Skeletal muscle cell (primary cell): ENCODE data around the gene NRP2.
A peak's percentile ranks its signal among the peaks of the same experiment; 100 is the strongest.

Source experiments
- DNase-seq: peaks from one replicate; pipeline ENCODE4 v3.0.0-alpha.2; 2010; ENCODE audit warnings: low read depth
- H3K4me3 ChIP-seq: 2 replicates; pipeline ENCODE4 v1.5.1; 2011; ENCODE audit warnings: low read depth, mild to moderate bottlenecking, control low read depth, low read length, moderate library complexity

The NRP2 gene

DNA sequence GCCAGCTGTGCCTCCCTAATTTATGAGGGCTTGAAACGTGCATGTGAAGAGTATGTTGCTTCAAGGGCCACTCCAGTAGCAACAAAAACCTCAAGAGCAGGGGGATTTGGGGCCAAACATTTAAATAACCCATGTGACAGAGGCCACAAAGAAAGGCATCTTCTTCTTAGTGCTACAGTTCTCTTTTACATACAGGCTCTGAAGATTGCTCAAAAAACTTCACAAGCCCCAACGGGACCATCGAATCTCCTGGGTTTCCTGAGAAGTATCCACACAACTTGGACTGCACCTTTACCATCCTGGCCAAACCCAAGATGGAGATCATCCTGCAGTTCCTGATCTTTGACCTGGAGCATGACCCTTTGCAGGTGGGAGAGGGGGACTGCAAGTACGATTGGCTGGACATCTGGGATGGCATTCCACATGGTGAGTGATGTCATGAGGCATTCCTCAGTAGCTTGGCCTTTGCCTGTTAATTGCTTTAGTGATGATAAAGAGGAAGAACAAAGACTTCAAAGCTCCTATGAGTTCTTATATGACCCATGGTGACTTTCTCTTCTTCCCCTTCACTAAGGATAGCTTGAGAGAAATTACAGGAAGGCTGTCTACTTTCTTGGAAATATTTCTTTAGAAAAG lies 40.1 kb downstream of the NRP2 start:
- DNase-seq = no peak
- no peak overlapping the region for H3K4me3 ChIP-seq

DNA sequence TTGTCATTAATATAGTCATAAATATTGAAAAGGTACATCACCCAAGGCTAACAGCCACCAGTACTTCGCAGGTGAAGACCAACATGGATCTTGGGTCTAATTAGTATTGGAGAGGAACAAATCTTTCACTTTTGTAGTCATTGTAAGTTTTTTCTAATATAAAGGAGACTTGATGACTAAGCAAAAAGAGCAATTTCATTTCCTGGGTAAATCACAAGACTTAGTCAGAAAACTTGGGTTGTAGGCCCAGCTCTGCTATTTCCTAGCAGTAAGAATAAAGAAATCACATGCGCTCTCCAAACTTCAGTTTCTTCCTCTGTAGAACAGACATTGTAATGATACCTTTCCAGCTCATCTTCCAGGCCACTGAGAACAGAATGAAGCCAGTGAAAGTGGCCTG lies 40.9 kb downstream of the NRP2 start:
- H3K4me3 ChIP-seq = no peak overlapping the region

DNA sequence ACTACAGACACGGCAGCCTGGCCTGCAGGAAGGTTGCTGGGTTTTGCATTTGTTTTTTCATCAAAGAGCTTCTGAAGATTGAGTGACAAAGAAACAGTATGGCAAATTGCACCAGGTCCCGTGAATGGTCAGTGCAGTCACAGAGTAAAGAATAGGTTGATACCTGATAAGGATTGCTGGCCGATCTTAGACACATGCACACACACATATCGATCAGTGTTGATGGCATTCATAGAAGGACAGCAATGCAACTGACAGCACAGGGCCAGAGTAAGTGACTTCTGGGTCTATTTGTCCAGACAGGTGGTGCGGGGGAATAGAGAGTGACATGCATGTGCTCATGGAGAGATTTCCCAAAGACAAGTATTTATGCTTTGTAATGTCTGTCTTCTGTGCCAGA lies 42.8 kb downstream of the NRP2 start:
- no peak for DNase-seq
- H3K4me3 ChIP-seq = no peak overlapping the region

More for the DNA sequence above, 40.9 kb downstream of the NRP2 start:
- no peak for DNase-seq

DNA sequence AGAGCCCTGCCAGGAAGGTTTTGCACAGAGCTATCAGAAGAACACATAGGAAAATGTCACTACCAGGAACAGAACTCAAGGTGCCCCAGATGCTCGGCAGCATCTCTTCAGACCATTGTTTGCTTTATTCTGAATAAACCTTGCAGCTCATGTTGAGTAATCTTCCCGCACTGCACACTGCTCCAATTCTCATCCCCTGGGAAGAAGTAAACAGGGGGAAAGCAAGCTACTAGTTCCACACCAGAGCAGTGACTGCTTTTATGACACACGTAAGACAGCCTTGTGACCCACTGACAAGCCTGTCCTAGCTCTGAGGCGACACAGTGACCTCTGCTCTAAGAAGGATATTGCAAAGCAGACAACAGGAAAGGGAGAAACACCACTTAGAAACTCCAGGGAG lies 44.2 kb downstream of the NRP2 start:
- no peak overlapping the region for H3K4me3 ChIP-seq
- no peak for DNase-seq

DNA sequence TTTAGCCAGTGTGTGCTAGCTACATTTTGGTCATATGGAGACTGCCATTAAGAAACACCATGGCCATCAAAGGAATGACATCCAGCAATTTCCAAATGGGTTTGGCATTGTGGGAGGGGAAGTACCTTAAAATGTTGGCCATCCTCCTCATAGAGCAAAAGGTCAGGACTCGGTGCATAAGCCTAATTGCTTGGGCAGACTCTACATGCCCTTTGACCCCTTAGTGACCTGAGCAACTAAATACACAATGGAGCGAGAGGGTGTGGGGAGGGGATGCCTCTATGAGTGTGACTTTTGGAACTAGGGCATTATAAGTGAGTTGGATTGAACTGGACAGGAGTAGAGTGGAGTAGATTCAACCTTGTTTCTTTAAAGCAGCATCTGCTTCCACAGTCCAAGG lies 44.9 kb downstream of the NRP2 start:
- no peak overlapping the region for H3K4me3 ChIP-seq
- DNase-seq = no peak

DNA sequence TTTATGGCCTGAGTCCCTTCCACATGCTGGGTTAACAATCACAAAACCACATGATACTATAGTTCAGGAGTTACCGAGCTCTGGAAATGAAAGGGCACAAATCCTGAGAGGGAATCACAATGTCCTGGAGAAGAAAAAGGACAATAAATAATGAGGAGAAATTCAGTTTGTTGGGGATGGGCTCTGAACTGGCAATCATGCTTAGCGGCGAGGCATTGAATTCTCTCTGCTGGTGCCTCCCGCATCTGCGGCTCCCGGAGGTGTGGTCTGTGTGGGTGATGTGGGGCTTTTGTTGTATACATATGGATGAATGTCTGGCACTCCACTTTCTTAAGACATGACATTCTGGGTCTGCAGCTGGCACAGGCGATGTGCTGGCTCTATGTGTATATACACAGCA lies 46.1 kb downstream of the NRP2 start:
- H3K4me3 ChIP-seq = no peak overlapping the region
- no peak for DNase-seq

DNA sequence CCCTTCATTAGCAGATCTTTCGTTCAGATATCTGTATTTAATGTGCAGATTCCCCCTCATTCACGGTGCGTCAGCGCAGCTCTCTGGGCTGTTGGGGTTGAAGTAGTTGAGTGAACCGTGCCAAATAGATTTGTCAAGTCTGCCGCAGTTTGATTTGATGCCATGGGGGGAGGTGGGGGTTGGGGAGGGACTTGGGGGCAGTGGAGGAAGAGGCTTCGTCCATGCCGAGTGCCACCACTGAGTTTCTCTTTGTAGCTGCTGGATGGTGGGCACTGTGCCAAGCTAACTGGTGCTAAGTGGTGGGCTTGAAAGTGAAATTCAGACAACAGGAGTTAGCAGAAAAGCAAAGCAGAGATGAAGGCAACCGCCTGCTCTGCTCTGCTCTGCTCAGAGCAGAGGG lies 47.9 kb downstream of the NRP2 start:
- no peak overlapping the region for H3K4me3 ChIP-seq
- DNase-seq = no peak

DNA sequence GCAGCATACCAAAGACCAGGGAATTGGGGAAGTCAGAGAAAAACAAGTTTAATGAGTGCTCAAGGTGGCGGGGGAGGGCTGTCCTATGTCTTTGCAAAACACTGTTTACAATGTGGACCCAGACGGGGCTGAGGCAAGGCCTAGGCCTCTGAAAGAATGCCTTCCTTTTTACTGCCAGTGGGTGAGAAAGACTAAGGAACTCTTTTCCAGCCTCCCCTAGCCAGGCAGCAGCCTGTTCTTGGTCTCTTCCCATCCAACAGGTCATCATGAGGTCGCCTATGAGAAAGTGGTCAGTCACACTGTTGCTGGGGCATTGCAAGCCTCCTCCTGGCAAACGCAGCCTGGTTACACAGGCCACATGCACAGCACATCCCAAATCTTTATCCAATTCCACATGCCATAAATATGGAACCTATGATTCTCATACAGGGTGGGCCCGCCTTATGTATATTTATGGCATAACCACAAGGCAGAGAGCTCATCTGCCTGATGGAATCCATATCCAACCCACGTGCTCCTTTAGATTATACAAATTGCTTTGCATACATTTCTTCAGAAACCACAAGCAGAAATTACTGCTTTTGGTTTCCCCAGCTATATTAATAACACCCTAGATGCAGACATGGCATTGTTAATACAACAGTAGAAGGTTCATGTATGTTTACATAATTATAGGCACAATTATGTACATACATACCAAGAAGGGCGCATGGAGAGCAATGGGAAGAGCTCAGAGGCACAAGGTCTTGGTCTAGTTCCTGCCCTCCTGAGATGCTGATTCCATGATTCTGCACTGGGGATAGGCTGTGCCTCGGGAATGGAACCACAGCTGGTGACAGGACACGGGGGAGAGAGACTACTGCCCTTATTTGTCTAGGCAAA lies 48.6 kb downstream of the NRP2 start:
- no peak overlapping the region for H3K4me3 ChIP-seq
- peak; percentile 45 for DNase-seq

DNA sequence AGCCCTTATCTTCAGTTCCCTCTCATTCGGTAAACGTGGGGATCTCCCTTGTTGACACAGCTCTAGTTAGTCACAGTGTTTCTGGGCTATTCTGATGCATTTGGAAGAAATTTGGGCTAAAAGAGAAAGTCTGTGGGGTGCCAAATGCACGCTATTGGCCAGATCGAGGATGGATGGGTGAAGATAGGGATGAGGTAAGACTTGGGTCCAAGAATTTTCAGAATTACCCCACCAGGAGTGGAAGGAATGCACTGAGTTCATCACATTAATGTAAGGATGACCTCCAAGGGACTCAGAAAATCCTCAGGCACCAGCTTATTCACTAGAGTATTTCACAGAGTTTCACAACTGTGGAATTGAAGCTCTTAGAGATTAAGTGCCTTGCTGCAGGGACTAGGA lies 49.3 kb downstream of the NRP2 start:
- no peak overlapping the region for H3K4me3 ChIP-seq
- DNase-seq = peak; percentile 95

DNA sequence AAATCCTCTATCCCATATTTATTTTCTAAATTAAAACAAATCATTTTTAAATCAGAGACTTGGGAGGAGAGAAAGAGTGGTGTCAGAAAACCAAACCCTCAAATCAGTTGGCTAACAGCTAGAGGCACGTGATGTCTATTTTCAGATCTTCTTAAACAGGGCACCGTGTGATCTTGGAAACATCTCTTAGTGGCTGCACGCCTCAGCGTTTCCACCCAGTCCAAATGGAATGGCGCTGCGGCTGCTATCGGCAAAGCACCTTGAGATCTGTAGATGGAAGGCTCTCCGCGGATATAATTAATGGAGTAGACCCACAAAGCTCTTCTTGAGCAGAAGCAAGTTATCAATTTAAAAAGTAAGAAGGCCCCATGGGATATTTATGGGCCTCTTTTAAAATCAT lies 50.0 kb downstream of the NRP2 start:
- no peak overlapping the region for H3K4me3 ChIP-seq
- DNase-seq = no peak

DNA sequence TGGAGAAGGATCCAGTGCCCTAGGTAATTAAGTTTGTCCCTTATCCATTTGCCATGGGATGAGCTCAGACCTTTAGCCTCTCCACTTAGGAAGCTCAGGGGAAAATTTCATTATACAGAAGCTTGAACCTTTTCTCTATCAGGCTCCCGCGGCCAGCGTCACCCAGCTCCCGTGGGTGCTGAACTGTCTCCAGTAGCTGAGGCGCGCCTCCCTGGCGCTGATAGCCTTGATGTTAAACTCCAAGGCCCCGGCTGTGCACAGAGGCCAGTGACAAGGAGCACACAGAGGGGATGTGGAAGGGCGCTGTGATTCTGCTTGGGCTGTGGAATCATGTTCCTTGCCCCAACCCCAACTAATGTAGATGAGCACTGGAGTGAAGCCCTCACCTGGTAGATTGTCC lies 50.8 kb downstream of the NRP2 start:
- DNase-seq = no peak
- no peak overlapping the region for H3K4me3 ChIP-seq

DNA sequence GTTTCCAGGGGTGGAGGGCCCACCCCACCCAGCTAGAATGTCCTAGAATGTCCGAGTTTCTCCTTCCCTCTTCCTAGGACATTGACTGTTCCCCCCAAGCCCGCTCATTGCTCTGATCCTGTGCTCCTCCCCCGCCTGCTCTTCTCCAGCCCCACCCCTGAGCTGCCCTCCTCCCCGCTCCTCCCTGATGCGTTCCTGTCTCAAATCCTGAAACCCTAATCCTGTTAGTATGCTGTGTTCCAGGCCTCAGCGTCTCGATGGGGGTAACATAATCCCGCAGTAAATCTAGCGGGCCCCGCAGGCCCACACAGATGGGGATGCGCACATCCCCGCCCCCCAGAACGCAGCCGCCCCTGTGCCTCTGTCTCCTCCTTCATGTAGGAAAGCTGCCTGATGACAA lies 51.3 kb downstream of the NRP2 start:
- no peak for DNase-seq
- H3K4me3 ChIP-seq = no peak overlapping the region

DNA sequence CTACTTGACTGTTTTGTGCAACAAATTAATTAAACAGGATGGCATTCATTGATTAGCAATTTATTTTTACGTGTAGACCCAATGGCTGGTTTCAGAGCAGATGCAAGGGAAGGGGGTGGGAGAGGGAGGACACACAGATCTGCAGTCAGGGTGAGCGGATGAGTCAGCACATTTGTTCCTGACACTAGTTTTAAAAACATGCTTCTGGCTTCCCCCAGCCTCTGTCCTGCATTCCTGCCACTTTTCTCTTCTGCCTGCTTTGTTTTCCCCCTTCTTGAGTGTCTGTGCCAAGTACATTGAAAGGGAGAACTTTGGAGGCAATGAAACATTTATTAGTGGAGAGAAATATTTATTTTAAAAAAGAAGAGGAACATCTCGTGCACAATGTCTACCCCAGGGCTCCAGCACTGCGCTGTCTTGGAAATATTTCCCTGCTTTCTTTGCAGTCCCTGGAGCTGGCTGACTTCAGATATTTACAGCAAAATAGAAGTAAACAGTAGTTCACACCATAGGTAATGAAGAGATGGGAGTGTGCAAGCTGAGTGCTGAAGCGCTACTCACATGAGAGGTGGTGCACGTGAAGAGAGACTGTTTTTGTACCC lies 52.2 kb downstream of the NRP2 start:
- H3K4me3 ChIP-seq = no peak overlapping the region
- DNase-seq = peak; percentile 89

DNA sequence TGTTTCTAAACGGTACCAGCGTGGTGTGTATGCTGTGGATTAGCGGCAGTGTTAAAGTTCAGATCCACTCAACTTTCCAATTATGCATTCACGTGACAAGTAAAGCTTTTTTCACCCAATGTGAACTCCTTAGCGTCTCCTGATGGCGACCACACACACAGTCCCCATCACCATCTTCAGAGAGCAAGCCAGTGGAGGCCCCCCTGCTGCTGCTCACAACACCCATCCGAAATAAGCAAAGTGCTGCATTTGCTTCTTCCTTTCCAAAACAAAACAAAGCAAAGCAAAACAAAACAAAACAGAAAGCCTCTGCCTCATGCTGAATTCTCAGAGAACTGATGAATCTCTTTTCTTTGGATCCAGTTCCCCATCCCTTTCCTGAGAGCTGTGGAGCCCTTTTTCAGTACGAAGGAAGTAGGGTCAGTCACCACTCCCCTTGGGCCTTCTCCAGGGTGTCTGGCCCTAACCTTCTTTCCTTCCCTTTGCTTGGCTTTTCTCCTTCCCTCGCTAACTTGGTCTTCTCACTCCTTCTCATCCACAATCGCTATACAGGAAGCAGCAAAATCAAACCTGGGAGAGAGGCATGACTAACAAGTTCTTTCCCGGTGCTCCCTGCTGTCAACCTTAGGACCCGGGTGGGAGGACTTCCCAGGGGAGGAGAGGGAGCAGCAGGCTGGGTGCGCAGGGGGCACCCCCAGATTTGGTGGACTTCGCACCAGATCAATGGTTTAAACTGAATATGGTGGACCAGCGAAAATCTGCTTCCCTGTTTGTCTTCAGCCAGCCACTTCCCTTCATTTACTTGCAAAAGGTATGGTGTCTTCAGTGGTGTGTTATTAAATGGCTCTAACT lies 56.0 kb downstream of the NRP2 start:
- no peak overlapping the region for H3K4me3 ChIP-seq
- no peak for DNase-seq

DNA sequence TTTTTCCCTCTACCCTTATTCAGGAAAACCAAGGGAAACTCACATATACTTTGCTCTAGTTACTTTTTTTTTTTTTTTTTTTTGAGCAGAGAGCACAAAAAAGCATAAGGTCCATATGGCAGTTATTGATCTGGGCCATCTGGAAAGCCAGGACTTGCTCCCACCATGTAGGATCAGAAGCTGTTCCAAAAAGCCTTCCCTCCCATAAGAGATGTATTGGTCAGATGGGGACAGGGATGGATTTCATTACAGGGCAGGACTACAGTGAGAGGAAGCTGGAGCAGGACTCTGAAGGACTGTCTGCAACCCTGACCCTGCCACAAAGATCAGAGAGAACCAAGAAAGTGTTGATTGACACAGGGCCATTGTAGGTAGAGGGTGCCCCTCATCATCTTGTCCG lies 57.3 kb downstream of the NRP2 start:
- DNase-seq = no peak
- H3K4me3 ChIP-seq = no peak overlapping the region

DNA sequence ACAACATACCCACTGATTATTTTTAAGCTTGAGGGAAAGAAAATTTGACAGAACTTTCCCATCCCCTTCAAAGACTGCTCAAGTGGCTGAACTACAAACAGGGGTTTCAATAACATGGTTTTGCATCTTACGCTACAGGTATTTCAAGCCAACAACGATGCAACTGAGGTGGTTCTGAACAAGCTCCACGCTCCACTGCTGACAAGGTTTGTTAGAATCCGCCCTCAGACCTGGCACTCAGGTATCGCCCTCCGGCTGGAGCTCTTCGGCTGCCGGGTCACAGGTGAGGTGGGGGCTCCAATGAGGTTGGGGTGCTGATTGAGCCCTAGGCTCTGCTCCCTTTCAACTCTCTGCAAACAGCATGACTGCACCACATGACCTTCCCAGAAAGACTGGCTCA lies 58.1 kb downstream of the NRP2 start:
- no peak overlapping the region for H3K4me3 ChIP-seq
- DNase-seq = no peak

DNA sequence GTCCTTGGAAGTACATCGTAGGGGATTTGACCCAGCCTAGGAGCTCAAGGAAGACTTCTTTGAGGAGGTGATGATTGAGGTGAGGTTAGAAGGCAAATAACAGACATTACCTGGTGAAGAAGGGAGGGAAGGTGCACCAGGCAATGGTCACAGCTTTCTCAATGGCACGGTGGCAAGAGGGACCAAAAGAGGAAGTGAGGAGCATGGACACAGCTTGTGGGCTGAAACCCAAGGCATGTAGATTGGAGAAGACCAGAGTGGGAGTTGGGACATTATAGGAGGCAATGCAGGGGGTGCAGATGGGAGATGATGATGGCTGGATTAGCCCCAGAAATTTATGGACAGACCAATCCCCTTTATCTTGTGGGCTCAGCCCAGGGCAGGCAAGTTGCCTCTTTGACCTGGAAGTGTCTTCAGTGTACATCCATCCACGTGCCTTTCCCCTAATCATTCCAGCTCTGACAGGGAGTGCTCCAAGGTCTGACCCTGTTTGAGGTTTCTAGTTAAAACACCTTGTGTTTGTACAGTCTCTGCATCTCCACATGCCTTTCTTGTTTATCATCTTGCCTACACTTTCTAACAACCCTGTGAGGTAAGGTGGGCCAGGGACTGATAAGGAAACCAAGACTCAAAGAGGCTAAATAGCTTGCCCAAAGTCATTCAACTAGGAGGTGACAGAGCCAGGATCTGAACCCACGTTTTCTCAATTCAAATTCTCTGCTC lies 59.1 kb downstream of the NRP2 start:
- no peak overlapping the region for H3K4me3 ChIP-seq
- no peak for DNase-seq

DNA sequence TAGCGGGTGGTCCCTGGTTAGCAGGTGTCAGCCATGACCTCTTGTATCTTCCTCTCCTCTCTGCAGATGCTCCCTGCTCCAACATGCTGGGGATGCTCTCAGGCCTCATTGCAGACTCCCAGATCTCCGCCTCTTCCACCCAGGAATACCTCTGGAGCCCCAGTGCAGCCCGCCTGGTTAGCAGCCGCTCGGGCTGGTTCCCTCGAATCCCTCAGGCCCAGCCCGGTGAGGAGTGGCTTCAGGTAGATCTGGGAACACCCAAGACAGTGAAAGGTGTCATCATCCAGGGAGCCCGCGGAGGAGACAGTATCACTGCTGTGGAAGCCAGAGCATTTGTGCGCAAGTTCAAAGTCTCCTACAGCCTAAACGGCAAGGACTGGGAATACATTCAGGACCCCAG lies 60.8 kb downstream of the NRP2 start:
- H3K4me3 ChIP-seq = no peak overlapping the region
- no peak for DNase-seq

DNA sequence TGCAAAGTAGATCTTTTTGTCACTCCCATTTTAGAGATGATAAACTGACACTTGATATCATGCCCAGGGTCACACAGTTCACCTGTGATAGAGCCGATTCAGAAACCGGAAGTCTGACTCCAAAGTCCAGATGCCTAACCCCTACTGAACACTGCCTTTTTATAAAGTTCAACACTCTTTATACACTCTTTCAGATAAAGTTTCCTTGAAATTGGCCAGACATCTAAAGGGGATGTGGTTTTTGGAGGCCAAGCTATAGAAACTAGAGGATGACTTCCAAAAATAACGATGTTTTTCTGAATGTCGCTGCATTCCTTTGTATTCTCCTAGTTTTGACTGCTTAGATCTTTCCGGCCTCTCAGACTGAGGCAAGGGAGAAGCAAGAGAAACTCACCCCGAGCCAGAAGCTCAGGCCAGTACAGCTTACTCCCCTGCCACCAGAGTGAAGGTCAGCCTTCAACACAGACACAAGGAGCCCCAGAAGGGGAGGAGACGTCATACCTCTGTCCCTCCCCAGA lies 61.8 kb downstream of the NRP2 start:
- H3K4me3 ChIP-seq = no peak overlapping the region
- DNase-seq = no peak
